AG04450 (cell line): ENCODE data around the gene SMIM7. TPM values are rescaled to one million over a fixed set of nuclear protein-coding genes. Genes with fewer than 3 reads are reported as not detected.

Experiments used
- CTCF ChIA-PET: fragments of 300-600, 350-600 bp; formaldehyde crosslinking; extraction: SDS; loops from one replicate; lab custom pipeline; 2022; ENCODE audit warnings: antibody characterized with exemption, inconsistent platforms; lab: Charles Lee
- POLR2A ChIA-PET: fragments of 350-600 bp; formaldehyde crosslinking; extraction: SDS; loops from one replicate; lab custom pipeline; 2021; ENCODE audit warnings: antibody characterized with exemption, inconsistent platforms; lab: Yijun Ruan, JAX
- DNase-seq: peaks from one replicate; pipeline ENCODE4 v3.0.0-alpha.2; 2011; ENCODE audit warnings: low read depth, low spot score
- H3K27ac ChIP-seq: one replicate; pipeline ENCODE4 v1.5.1; 2012; ENCODE audit warnings: low read depth, low read length, control low read depth
- H3K27me3 ChIP-seq: one replicate; pipeline ENCODE4 v1.6.0; 2012; ENCODE audit warnings: low read length; ENCODE audit not compliant: control insufficient read depth, insufficient read depth
- H3K4me3 ChIP-seq: 2 replicates; pipeline ENCODE4 v1.5.1; 2011; ENCODE audit warnings: mild to moderate bottlenecking, low read depth, low read length, control low read depth
- H3K9me3 ChIP-seq: 2 replicates; pipeline ENCODE4 v1.5.1; 2012; ENCODE audit warnings: low read length; ENCODE audit not compliant: control insufficient read depth, insufficient read depth
- CTCF ChIP-seq: IDR thresholded peaks from 2 replicates; pipeline ENCODE4 v1.5.1; 2011; ENCODE audit warnings: low read depth, low read length, control low read depth, inconsistent platforms
- polyA plus RNA-seq: library from polyadenylated mRNA; depleted of rRNA; stranded (reverse); fragments of >200 nt; gene quantifications from 2 replicates; pipeline ENCODE4 v1.2.3, GENCODE V29; 2011

The SMIM7 gene
- polyA plus RNA-seq, 1 experiment, result 84.8 TPM

DNA sequence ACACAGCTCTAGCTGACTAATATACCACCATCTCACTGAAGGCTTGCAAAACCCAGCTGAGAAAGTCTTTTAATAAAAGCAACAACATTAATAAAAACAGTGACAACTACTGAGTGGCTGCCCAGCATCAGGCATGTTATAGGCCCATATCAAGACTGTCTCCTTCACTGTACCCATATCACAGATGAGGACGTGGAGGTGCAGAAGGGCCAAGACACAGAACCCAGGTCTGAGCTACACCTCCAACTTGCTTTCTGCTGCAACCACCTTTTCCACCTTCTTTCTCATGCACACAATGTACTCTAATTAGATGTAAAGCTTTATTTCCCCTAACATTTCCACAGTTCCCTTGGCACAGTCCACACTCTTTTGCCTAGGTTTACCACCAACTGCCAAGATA is 21.3 kb downstream of the SMIM7 start:
- Histone ChIP-seq H3K4me3 (no peak overlapping the region), H3K9me3 (no peaks in the 10 kb centered on the region), H3K27ac (no peak overlapping the region), H3K27me3 (no peaks in the 10 kb centered on the region)
- TF ChIP-seq CTCF, result no peak
- no peak for DNase-seq
- ChIA-PET POLR2A (interaction anchor here (0.6 to 2.5 kb wide), 4 partner anchors 11 to 184 kb away, joined by 3 to 14 read pairs (median 10); partner anchors contain the start of genes MED26 and SMIM7), CTCF (interaction anchor here (0.7 kb wide), 1 partner anchor 31 kb away, joined by 5 read pairs; no protein-coding TSS in a partner anchor)

- no peak for DNase-seq
- TF ChIP-seq CTCF, result no peak
These were observed 22.4 kb downstream of the SMIM7 start for GRCh38 chr19:16637535-16637934.

DNA sequence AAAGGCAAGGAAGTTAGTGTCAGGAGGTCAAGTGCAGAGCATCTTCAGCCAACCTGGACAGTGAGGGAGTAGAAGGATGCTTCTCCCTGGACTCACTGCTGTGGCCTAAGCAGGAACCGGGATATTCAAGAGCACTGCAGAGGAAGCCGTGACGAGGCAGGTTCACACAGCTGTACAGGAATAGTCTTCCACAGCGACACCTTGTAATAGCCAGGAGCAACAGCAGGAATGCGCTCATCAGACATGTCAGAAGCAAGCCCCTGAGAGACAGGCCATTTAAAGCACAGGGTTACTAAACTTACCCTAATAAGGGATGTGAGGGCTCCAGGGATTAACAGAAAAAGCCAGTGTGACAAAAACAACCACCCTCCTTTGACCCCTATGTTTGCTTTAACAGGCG is 28.5 kb downstream of the SMIM7 start:
- Histone ChIP-seq H3K9me3 (no peaks in the 10 kb centered on the region; the same call in 1 of the 2 replicates), H3K27me3 (no peaks in the 10 kb centered on the region), H3K4me3 (no peak overlapping the region), H3K27ac (no peak overlapping the region)
- POLR2A ChIA-PET, result interaction anchor here (0.6 kb wide), 1 partner anchor 102 kb away, joined by 6 read pairs; no protein-coding TSS in a partner anchor
- TF ChIP-seq CTCF, result no peak
- CTCF ChIA-PET, result no interaction called here
- DNase-seq, result no peak

More at GRCh38 chr19:16637535-16637934, 22.4 kb downstream of the SMIM7 start:
- POLR2A ChIA-PET, result interaction anchor here (0.6 to 2.5 kb wide), 3 partner anchors 13 to 22 kb away, joined by 6 to 9 read pairs (median 6); partner anchors contain the start of gene SMIM7
- Histone ChIP-seq H3K27me3 (no peaks in the 10 kb centered on the region), H3K9me3 (no peaks in the 10 kb centered on the region), H3K4me3 (no peak overlapping the region), H3K27ac (no peak overlapping the region)
- CTCF ChIA-PET, result interaction anchor here (0.6 kb wide), 1 partner anchor 402 kb away, joined by 4 read pairs; no protein-coding TSS in a partner anchor

- Histone ChIP-seq H3K27ac (peak overlapping the region; percentile 91), H3K9me3 (no peaks in the 10 kb centered on the region; the same call in 1 of the 2 replicates), H3K4me3 (peak overlapping the region; percentile 87), H3K27me3 (no peaks in the 10 kb centered on the region)
- ChIA-PET CTCF (no interaction called here), POLR2A (interaction anchor here (0.5 to 2.2 kb wide), 4 partner anchors 10 to 362 kb away, joined by 3 to 14 read pairs (median 8); no protein-coding TSS in a partner anchor)
- peak; percentile 67 for DNase-seq
- no peak for TF ChIP-seq CTCF
These were observed 30.8 kb downstream of the SMIM7 start for GRCh38 chr19:16628984-16629691.
